ENCODE data around the gene BPTF. TPM values are rescaled to one million over a fixed set of nuclear protein-coding genes. Genes with fewer than 3 reads are reported as not detected.
"Not testable (repeated sequence)": the region's sequence is repeated elsewhere in the genome, so short reads cannot be mapped to it uniquely, and the experiment has no call there.

BPTF gene
- total and polyA plus RNA-seq, 4 experiments from 2014 or later: 2.4 to 187 (median 106) TPM

- H3K27me3 Mint-ChIP-seq; H3K9me3 Mint-ChIP-seq; H3K9me3 ChIP-seq (ENCODE audit: control insufficient read depth in 1 of 2, low read length in 2 of 2); H3K4me3 Mint-ChIP-seq; intact Hi-C loops (cut with micrococcal nuclease); H3K27ac Mint-ChIP-seq; DNase-seq; H3K36me3 ChIP-seq (ENCODE audit: insufficient read depth, low read length); POLR2A ChIA-PET (ENCODE audit: partially characterized antibody); CTCF ChIA-PET (ENCODE audit: partially characterized antibody); H3K27ac ChIP-seq (ENCODE audit: low read depth, low read length); H3K4me3 ChIP-seq (ENCODE audit: low read length in 2 of 2); H3K27me3 ChIP-seq (ENCODE audit: insufficient read depth, low read length): not testable (repeated sequence)
- H3K4me1 ChIP-seq (ENCODE audit: insufficient read depth, low read length): peaks cover 30% of the 10 kb centered on the region
- Mint-ChIP-seq H3K4me1 (peaks cover 30 to 56% (median 38%) of the 10 kb centered on the region in 4 donors), H3K36me3 (peaks cover 11 to 17% of the 10 kb centered on the region in 2 donors)
These were observed 22.9 kb downstream of the BPTF start for GRCh38 chr17:67848189-67848588.

DNA sequence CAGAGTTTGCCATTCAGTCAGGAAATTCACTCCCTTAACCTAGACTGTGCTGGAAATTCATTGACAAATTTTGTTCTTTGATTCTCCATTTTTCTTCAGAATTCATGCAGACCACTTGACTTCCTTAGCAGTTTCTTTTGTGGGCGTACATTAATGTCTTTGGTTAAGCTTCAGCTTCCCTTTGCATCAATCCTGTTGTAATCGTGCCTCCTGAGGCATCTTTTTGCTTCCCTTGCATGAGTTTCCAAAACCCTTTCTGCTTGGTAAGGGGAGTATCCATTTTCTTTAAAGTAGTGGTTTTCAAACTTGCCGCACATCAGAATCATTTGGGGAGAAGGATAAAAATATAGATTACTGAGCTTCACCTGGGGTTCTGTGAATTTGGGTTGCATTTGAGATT is 23.5 kb downstream of the BPTF start:
- CTCF ChIA-PET (ENCODE audit: partially characterized antibody); H3K27me3 ChIP-seq (ENCODE audit: insufficient read depth, low read length); POLR2A ChIA-PET (ENCODE audit: partially characterized antibody); H3K4me3 ChIP-seq (ENCODE audit: low read length in 2 of 2); intact Hi-C loops (cut with micrococcal nuclease); H3K27ac ChIP-seq (ENCODE audit: low read depth, low read length); DNase-seq; H3K36me3 ChIP-seq (ENCODE audit: insufficient read depth, low read length); H3K9me3 Mint-ChIP-seq; H3K9me3 ChIP-seq (ENCODE audit: control insufficient read depth in 1 of 2, low read length in 2 of 2); H3K27me3 Mint-ChIP-seq: not testable (repeated sequence)
- H3K27ac Mint-ChIP-seq: peak overlapping the region in 2 of 7 donors; percentile 29 to 36
- H3K4me1 Mint-ChIP-seq: peaks cover 31 to 60% (median 41%) of the 10 kb centered on the region in 4 donors
- H3K36me3 Mint-ChIP-seq: peaks cover 13 to 18% of the 10 kb centered on the region in 2 donors
- H3K4me3 Mint-ChIP-seq: peak overlapping the region in 1 of 8 donors; percentile 5
- peaks cover 32% of the 10 kb centered on the region for H3K4me1 ChIP-seq (ENCODE audit: insufficient read depth, low read length)

DNA sequence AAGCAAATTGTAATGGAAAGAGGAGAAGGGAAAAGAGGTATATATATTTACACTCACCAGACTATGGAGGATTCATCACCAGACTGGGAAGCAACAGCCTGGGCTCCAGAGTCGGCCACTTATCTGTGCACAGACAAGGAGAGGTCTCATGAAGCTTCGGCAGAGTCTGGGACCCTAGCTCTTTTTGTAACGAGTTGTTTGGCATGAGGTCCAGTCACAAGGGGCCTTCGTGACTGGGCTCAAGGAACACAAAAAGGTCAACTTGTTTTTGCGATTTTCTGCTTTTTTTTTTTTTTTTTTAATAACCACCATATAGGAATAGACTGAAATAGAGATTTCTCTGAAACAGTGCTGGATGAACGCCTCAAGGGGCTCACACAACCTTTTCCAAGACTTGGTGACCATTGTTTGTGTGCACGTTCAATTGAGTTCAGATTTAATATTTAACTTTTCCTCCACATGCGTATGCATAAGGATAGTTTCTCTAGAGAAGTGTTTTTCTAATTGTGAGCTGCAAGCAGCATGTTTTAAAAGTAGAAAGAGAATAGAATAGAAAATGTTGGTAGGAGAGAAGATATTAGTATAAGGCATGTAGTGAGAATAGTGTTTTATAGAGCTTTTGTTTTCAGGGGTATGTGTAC is 25.8 kb downstream of the BPTF start:
- H3K4me1 ChIP-seq (ENCODE audit: insufficient read depth, low read length): peaks cover 45% of the 10 kb centered on the region
- no peaks in the 10 kb centered on the region for H3K9me3 ChIP-seq (ENCODE audit: control insufficient read depth in 1 of 2, low read length in 2 of 2)
- H3K36me3 ChIP-seq (ENCODE audit: insufficient read depth, low read length): peaks cover 8% of the 10 kb centered on the region
- peaks cover 29 to 39% of the 10 kb centered on the region in 2 donors for H3K36me3 Mint-ChIP-seq
- peak overlapping the region in 3 of 7 donors; percentile 12 to 76 (median 39) for H3K27ac Mint-ChIP-seq
- ChIA-PET POLR2A (ENCODE audit: partially characterized antibody) (no interaction called here), CTCF (ENCODE audit: partially characterized antibody) (no interaction called here)
- H3K4me1 Mint-ChIP-seq: peaks cover 43 to 69% (median 59%) of the 10 kb centered on the region in 4 donors
- intact Hi-C loops (cut with micrococcal nuclease): no loop called here
- H3K27me3 ChIP-seq (ENCODE audit: insufficient read depth, low read length): no peaks in the 10 kb centered on the region
- no peaks in the 10 kb centered on the region for H3K27me3 Mint-ChIP-seq
- no peak overlapping the region for H3K4me3 ChIP-seq (ENCODE audit: low read length in 2 of 2)
- H3K4me3 Mint-ChIP-seq: peak overlapping the region in 1 of 8 donors; percentile 35
- DNase-seq: no peak
- no peak overlapping the region for H3K27ac ChIP-seq (ENCODE audit: low read depth, low read length)
- H3K9me3 Mint-ChIP-seq: peaks cover 0 to 2% (median 0%) of the 10 kb centered on the region in 8 donors

- POLR2A ChIA-PET (ENCODE audit: partially characterized antibody): no interaction called here
- intact Hi-C loops (cut with micrococcal nuclease): no loop called here
- Histone ChIP-seq H3K27me3 (ENCODE audit: insufficient read depth, low read length) (no peaks in the 10 kb centered on the region), H3K4me3 (ENCODE audit: low read length in 2 of 2) (no peak overlapping the region), H3K27ac (ENCODE audit: low read depth, low read length) (no peak overlapping the region), H3K36me3 (ENCODE audit: insufficient read depth, low read length) (peaks cover 8% of the 10 kb centered on the region), H3K4me1 (ENCODE audit: insufficient read depth, low read length) (peaks cover 58% of the 10 kb centered on the region), H3K9me3 (ENCODE audit: control insufficient read depth in 1 of 2, low read length in 2 of 2) (no peaks in the 10 kb centered on the region)
- H3K27me3 Mint-ChIP-seq: no peaks in the 10 kb centered on the region
- H3K9me3 Mint-ChIP-seq: peaks cover 0 to 2% (median 0%) of the 10 kb centered on the region in 8 donors
- CTCF ChIA-PET (ENCODE audit: partially characterized antibody): no interaction called here
- DNase-seq: no peak
- H3K4me3 Mint-ChIP-seq: peak overlapping the region in 2 of 8 donors; percentile 3 to 50
- H3K27ac Mint-ChIP-seq: no peak overlapping the region
- H3K36me3 Mint-ChIP-seq: peaks cover 37 to 48% of the 10 kb centered on the region in 2 donors
- H3K4me1 Mint-ChIP-seq: peaks cover 49 to 76% (median 66%) of the 10 kb centered on the region in 4 donors
These were observed 28.4 kb downstream of the BPTF start for GRCh38 chr17:67853703-67854102.

- CTCF ChIA-PET (ENCODE audit: partially characterized antibody): no interaction called here
- Mint-ChIP-seq H3K4me1 (peaks cover 50 to 75% (median 65%) of the 10 kb centered on the region in 4 donors), H3K36me3 (peaks cover 30 to 42% of the 10 kb centered on the region in 2 donors), H3K4me3 (peak overlapping the region in 5 of 8 donors; percentile 21 to 61 (median 36)), H3K27me3 (no peaks in the 10 kb centered on the region), H3K9me3 (peaks cover 0 to 2% (median 0%) of the 10 kb centered on the region in 8 donors), H3K27ac (peak overlapping the region in 3 of 7 donors; percentile 9 to 30 (median 13))
- intact Hi-C loops (cut with micrococcal nuclease): no loop called here
- no peak overlapping the region for H3K4me3 ChIP-seq (ENCODE audit: low read length in 2 of 2)
- H3K27me3 ChIP-seq (ENCODE audit: insufficient read depth, low read length): no peaks in the 10 kb centered on the region
- no peaks in the 10 kb centered on the region for H3K9me3 ChIP-seq (ENCODE audit: control insufficient read depth in 1 of 2, low read length in 2 of 2)
- H3K27ac ChIP-seq (ENCODE audit: low read depth, low read length): no peak overlapping the region
- peaks cover 8% of the 10 kb centered on the region for H3K36me3 ChIP-seq (ENCODE audit: insufficient read depth, low read length)
- no peak for DNase-seq
- POLR2A ChIA-PET (ENCODE audit: partially characterized antibody): no interaction called here
- H3K4me1 ChIP-seq (ENCODE audit: insufficient read depth, low read length): peaks cover 62% of the 10 kb centered on the region
These were observed 29.1 kb downstream of the BPTF start for GRCh38 chr17:67854378-67854777.

- Histone ChIP-seq H3K36me3 (ENCODE audit: insufficient read depth, low read length) (peaks cover 8% of the 10 kb centered on the region), H3K9me3 (ENCODE audit: control insufficient read depth in 1 of 2, low read length in 2 of 2) (no peaks in the 10 kb centered on the region), H3K27me3 (ENCODE audit: insufficient read depth, low read length) (no peaks in the 10 kb centered on the region), H3K4me3 (ENCODE audit: low read length in 2 of 2) (no peak overlapping the region), H3K4me1 (ENCODE audit: insufficient read depth, low read length) (peaks cover 67% of the 10 kb centered on the region), H3K27ac (ENCODE audit: low read depth, low read length) (no peak overlapping the region)
- Mint-ChIP-seq H3K4me3 (peak overlapping the region; percentile 33 to 80 (median 72)), H3K27me3 (no peaks in the 10 kb centered on the region), H3K27ac (peak overlapping the region; percentile 43 to 86 (median 65)), H3K36me3 (peaks cover 27 to 39% of the 10 kb centered on the region in 2 donors), H3K4me1 (peaks cover 52 to 85% (median 69%) of the 10 kb centered on the region in 4 donors), H3K9me3 (peaks cover 0 to 2% (median 0%) of the 10 kb centered on the region in 8 donors)
- no peak for DNase-seq
- intact Hi-C loops (cut with micrococcal nuclease): no loop called here
- ChIA-PET POLR2A (ENCODE audit: partially characterized antibody) (interaction anchor here (0.6 to 1.3 kb wide), 3 partner anchors 30 to 358 kb away, joined by 3 read pairs; partner anchors contain the start of gene BPTF), CTCF (ENCODE audit: partially characterized antibody) (interaction anchor here (1.5 kb wide), 1 partner anchor 56 kb away, joined by 3 read pairs; no protein-coding TSS in a partner anchor)
These were observed 30.4 kb downstream of the BPTF start for GRCh38 chr17:67855504-67856324.

GRCh38 chr17:67856402-67856801 is 31.1 kb downstream of the BPTF start:
- H3K36me3 ChIP-seq (ENCODE audit: insufficient read depth, low read length); H3K4me3 ChIP-seq (ENCODE audit: low read length in 2 of 2); H3K27me3 Mint-ChIP-seq; H3K9me3 ChIP-seq (ENCODE audit: control insufficient read depth in 1 of 2, low read length in 2 of 2); DNase-seq; H3K27me3 ChIP-seq (ENCODE audit: insufficient read depth, low read length); intact Hi-C loops (cut with micrococcal nuclease); H3K9me3 Mint-ChIP-seq; H3K27ac ChIP-seq (ENCODE audit: low read depth, low read length): not testable (repeated sequence)
- peaks cover 30 to 41% of the 10 kb centered on the region in 2 donors for H3K36me3 Mint-ChIP-seq
- H3K4me1 ChIP-seq (ENCODE audit: insufficient read depth, low read length): peaks cover 66% of the 10 kb centered on the region
- peak overlapping the region; percentile 49 to 86 (median 65) for H3K27ac Mint-ChIP-seq
- POLR2A ChIA-PET (ENCODE audit: partially characterized antibody): interaction anchor here (1.0 to 1.3 kb wide), 2 partner anchors 31 to 139 kb away, joined by 3 read pairs; partner anchors contain the start of gene BPTF
- peak overlapping the region; percentile 33 to 80 (median 72) for H3K4me3 Mint-ChIP-seq
- H3K4me1 Mint-ChIP-seq: peaks cover 51 to 85% (median 69%) of the 10 kb centered on the region in 4 donors
- CTCF ChIA-PET (ENCODE audit: partially characterized antibody): interaction anchor here (1.5 kb wide), 1 partner anchor 57 kb away, joined by 3 read pairs; no protein-coding TSS in a partner anchor
